GM10266 (cell line): ENCODE measurements around the gene LNPEP.

Source experiments
- DNase-seq: peaks from one replicate; pipeline ENCODE4 v3.0.0; 2012; ENCODE audit errors: extremely low spot score
- TF ChIP-seq, protein P1 (sequence below): IDR thresholded peaks from 2 replicates; pipeline ENCODE4 v1.5.1; 2012; ENCODE audit warnings: mild to moderate bottlenecking, low read depth; ENCODE audit not compliant: control insufficient read depth, insufficient read depth; ENCODE audit errors: missing control alignments

Gene LNPEP

DNA sequence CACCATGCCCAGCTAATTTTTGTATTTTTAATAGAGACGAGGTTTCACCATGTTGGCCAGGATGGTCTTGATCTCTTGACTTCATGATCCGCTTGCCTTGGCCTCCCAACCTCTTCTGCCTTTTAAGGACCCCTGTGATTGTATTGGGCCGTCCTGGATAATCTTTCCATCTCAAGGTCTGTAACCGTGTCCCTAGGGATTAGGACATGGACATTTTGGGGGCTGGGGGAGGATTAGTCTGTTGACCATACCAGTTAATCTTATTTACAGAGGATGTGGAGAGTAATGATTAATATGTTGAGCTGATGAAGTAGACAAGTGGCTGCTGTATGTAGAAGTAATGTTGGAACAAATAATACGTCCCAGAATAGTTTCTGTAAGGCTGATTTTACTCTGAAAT, 23.1 kb downstream of the LNPEP start:
- DNase-seq: no peak

DNA sequence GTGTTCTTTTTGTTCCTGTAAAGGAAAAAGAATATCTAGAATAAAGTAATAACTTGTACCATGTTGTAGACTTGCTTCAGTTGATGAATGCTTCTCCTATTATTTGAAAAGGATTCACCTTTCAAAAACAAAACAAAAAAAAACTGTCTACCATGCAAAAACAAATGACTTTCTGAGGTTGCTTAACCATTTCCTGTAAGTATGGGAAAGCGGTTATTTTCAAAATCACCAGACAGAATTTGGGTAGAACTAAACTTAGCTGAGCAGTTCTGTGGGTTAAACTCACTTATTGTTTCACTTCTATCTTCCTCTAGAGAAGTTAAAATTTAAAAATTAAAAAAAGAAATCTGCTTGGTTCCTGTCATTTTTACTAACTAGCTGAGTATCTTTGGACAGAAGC, 25.2 kb downstream of the LNPEP start:
- TF ChIP-seq, protein P1, sequence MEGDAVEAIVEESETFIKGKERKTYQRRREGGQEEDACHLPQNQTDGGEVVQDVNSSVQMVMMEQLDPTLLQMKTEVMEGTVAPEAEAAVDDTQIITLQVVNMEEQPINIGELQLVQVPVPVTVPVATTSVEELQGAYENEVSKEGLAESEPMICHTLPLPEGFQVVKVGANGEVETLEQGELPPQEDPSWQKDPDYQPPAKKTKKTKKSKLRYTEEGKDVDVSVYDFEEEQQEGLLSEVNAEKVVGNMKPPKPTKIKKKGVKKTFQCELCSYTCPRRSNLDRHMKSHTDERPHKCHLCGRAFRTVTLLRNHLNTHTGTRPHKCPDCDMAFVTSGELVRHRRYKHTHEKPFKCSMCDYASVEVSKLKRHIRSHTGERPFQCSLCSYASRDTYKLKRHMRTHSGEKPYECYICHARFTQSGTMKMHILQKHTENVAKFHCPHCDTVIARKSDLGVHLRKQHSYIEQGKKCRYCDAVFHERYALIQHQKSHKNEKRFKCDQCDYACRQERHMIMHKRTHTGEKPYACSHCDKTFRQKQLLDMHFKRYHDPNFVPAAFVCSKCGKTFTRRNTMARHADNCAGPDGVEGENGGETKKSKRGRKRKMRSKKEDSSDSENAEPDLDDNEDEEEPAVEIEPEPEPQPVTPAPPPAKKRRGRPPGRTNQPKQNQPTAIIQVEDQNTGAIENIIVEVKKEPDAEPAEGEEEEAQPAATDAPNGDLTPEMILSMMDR: no peak
- peak; percentile 43 for DNase-seq

More for the DNA sequence above, 23.1 kb downstream of the LNPEP start:
- TF ChIP-seq, protein P1: no peak

DNA sequence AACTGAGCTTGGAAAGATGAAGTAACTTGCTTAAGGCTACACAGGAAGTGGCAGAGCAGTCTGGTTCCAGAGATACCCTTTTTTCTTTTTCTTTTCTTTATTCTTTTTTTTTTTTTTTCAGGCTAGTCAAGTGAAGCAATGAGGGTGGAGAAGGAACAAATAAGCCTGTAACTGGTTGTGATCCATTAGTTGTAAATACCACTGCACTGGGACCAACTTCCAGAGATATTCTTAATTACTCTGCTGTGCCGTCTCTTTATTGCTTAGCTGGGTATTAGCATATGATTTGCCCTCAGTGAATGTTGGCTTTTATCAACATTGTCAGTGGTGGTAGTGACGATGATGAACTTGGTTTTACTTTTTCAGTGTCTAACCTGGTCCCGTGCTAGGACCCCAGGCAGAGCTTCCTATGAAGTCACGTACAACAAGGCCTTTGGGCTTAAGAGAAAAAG, 26.7 kb downstream of the LNPEP start:
- TF ChIP-seq, protein P1: no peak
- no peak for DNase-seq

DNA sequence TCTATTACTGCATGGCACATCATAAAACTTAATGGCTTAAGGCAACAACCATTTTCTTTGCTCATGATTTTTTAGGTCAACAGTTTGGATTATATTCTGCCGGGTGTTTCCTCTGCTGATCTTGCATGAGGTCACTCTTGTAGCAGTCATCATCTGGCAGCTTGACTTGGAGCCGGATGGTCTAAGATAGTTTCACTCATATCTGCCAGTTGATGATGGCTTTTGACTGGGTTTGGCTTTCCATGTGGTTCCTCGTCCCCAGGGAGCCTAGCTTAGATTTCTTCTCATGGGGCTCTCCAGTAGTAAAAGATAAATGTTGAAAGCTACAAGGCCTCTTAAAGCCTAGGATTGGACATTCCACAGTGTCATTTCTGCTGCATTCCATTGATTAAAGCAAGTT, 27.4 kb downstream of the LNPEP start:
- TF ChIP-seq, protein P1: no peak

DNA sequence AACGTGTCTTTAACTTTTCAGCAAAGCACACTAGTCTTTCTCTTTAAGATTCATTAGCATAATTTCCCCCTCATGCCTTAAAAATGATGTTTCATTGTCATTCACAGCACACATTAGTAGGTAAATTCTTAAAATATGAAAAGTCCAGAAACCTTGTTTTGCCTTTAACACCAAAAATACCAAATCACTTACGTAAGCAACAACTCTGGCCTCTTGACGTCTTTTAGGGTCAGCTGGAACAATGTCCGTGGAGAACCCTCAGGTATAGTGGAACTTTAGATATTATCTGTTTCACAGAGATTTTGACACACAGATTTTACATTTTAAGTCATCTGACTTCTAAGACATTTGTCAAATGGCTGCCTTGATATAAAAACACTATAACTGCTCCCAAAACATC, 30.9 kb downstream of the LNPEP start:
- TF ChIP-seq, protein P1: no peak
- no peak for DNase-seq

More for the DNA sequence above, 27.4 kb downstream of the LNPEP start:
- DNase-seq: peak; percentile 23

DNA sequence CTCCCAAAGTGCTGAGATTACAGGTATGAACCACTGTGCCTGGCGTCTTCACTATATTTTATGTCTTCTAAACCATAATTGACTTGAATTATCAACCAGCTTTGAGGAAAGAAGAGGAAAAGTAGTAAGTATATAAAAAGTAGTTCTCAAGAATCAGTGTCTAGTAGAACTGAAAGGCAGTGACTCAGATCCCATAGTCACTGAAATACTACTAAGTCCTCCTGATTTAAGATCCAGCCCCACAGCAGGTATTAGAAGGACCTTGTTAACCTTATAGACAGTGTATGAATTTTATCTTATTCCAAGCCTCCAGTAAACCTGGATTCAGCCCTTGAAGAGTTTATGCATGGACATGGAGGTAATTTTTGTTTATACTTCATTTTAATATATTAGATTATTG, 31.5 kb downstream of the LNPEP start:
- TF ChIP-seq, protein P1: no peak
- DNase-seq: no peak

DNA sequence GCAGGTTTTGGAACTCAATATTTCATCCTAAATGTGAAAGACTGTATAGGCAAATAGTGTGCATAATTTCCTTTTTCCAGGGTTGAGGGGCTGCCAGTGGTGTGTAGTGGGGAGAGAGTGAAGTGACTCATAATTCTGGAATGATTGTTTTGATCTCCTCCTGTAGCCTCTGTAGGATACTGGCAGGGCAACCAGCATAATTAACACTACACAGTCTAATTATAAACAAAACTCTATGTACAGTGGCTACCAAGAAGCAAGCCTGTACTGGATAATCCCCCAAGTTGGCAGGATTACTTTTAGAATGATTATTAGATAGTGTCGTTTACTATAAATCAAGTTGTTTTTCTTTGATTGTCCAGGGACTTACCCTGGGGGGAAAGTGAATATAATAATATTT, 32.2 kb downstream of the LNPEP start:
- no peak for DNase-seq
- TF ChIP-seq, protein P1: no peak
